Psoas muscle (tissue), 8 donors: ENCODE data around the gene CSPG5. TPM values are rescaled to one million over a fixed set of nuclear protein-coding genes. Genes with fewer than 3 reads are reported as not detected.

Source experiments
- ATAC-seq, 4 donors: fragments of 200-7000 bp; cut with Tn5 transposase; one replicate each; pipeline ENCODE4 v1.9.1; 2020; ENCODE audit warnings: moderate library complexity in 3 of 4, mild to moderate bottlenecking in 2 of 4
- DNase-seq, 2 donors: peaks; one replicate each; pipeline ENCODE4 v3.0.0-alpha.2; 2020
- H3K27ac ChIP-seq: fragments of 200-600 bp; one replicate; pipeline ENCODE4 v1.8.0; 2022
- H3K27me3 ChIP-seq, 3 donors: fragments of 200-600 bp in 1 of 3; one replicate each; pipeline versions ENCODE4 v1.6.1 to v1.8.0; 2013 to 2022; ENCODE audit warnings: low read length in 2 of 3, mild to moderate bottlenecking in 2 of 3, moderate library complexity in 1 of 3; ENCODE audit not compliant: insufficient read depth in 3 of 3
- H3K36me3 ChIP-seq, 2 donors: fragments of 200-600 bp in 1 of 2; one replicate each; pipeline versions ENCODE4 v1.6.1 to v1.8.0; 2013 to 2022; ENCODE audit warnings: low read depth in 1 of 2, mild to moderate bottlenecking in 1 of 2, moderate library complexity in 1 of 2; ENCODE audit not compliant: insufficient read depth in 1 of 2
- H3K4me1 ChIP-seq: fragments of 200-600 bp; one replicate; pipeline ENCODE4 v1.8.0; 2022
- H3K4me3 ChIP-seq: fragments of 200-600 bp; one replicate; pipeline ENCODE4 v1.8.0; 2022; ENCODE audit warnings: mild to moderate bottlenecking
- H3K9me3 ChIP-seq: fragments of 200-600 bp; one replicate; pipeline ENCODE4 v1.8.0; 2022
- WGBS, 3 donors: extraction: QIAGEN DNeasy Blood & Tissue Kit; methylation state at CpG; one replicate each; pipeline versions ENCODE4 v1.1.6 to v1.1.7; 2013; 5-methylcytosine and 5-hydroxymethylcytosine counted together
- intact Hi-C, 2 donors: fragments of 100-400 bp; cut with DNase I; formaldehyde crosslinking; loops; one replicate each; pipeline versions ENCODE4 v1.11.0 to v1.14.2; 2022
- polyA plus RNA-seq, 3 donors: library from polyadenylated mRNA; stranded (reverse); fragments of 200-250 nt; gene quantifications; one replicate each; pipeline ENCODE4 v1.2.3, GENCODE V29; 2013
- total RNA-seq, 4 donors: library from RNA; stranded (reverse); fragmentation: NEBNext Ultra II Directional in 2 of 4; extraction: Animal tissue kit (Norgen Biotek cat#: 25700) in 2 of 4; gene quantifications; one replicate each; pipeline versions ENCODE4 v1.2.1 to v1.2.4, GENCODE V29; 2021 to 2023
- TF ChIP-seq, protein P1 (sequence below): fragments of 200-600 bp; IDR thresholded peaks from one replicate; pipeline ENCODE4 v1.8.0; 2022; ENCODE audit warnings: antibody characterized with exemption
- donor health status: healthy with polysubstance abuse.
- donor health status: DM: no; HTN: no; CAD: no; lungs with moderate emphysema.
- donor health status: Bipolar disorder and iron deficiency.
- donor health status: healthy.
- donor health status: DM: yes; HTN: yes; CAD: no.
- donor health status: DM: no; HTN: no; CAD: no.
- donor health status: DM: no; HTN: no; CAD: no.
- donor health status: DM: yes; HTN: yes; CAD: no.

Gene CSPG5
- total and polyA plus RNA-seq, 7 donors, result 0.18 to 1.1 (median 0.28) TPM; not detected in 1

DNA sequence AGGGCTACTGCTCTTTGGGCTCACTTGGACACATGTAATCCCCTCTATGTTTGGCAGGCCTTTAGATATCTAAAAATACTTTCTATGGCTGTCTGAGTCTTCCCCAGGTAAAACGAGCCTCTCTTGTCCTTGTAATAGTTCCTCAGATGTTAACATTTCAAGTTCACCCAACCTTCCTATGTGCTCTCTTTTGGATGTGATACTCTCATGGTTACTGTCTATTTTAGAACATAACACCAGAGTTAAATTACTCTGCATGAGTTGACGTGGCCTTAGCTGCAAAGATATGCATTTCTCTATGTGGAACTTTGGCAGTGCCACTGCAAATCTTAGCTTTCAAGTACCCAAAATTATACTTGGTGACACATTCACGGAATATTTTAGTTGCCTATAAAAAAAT lies 31.9 kb upstream of the CSPG5 start:
- no peak overlapping the region for H3K4me3 ChIP-seq
- H3K27me3 ChIP-seq, result no peaks in the 10 kb centered on the region
- H3K4me1 ChIP-seq, result peaks cover 35% of the 10 kb centered on the region
- ATAC-seq (peak; percentile 54 to 84 (median 76)), DNase-seq (no peak)
- 30 to 39% (median 33%) methylated on average over 3 of the region's 3 CpGs for WGBS, 3 donors
- H3K27ac ChIP-seq, result peak overlapping the region; percentile 25
- TF ChIP-seq, protein P1, sequence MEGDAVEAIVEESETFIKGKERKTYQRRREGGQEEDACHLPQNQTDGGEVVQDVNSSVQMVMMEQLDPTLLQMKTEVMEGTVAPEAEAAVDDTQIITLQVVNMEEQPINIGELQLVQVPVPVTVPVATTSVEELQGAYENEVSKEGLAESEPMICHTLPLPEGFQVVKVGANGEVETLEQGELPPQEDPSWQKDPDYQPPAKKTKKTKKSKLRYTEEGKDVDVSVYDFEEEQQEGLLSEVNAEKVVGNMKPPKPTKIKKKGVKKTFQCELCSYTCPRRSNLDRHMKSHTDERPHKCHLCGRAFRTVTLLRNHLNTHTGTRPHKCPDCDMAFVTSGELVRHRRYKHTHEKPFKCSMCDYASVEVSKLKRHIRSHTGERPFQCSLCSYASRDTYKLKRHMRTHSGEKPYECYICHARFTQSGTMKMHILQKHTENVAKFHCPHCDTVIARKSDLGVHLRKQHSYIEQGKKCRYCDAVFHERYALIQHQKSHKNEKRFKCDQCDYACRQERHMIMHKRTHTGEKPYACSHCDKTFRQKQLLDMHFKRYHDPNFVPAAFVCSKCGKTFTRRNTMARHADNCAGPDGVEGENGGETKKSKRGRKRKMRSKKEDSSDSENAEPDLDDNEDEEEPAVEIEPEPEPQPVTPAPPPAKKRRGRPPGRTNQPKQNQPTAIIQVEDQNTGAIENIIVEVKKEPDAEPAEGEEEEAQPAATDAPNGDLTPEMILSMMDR, result no peak
- peaks cover 0 to 45% of the 10 kb centered on the region in 2 donors for H3K36me3 ChIP-seq
- H3K9me3 ChIP-seq, result no peaks in the 10 kb centered on the region
- intact Hi-C loops, result loop anchor here in 1 of 2 donors (5.0 kb wide), 1 partner anchor 37 kb away; no protein-coding TSS in a partner anchor

DNA sequence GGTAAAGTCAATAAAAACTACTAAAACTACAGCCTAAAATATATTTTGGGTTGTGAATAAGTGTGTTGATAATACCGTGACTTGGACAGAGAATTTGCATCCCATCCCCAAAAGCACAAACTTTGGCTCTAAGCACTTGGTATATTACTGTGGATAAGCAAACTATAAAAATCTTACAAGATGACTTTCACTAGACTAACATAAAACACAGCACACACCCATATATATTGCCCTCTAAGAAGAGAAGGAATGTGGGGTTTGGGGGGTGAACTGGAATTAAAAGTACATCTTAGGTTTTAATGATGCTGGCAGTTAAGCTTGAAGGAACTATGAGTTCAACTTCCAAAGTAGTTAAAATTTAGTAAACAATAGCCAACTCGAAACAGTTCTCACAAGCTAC lies 28.7 kb upstream of the CSPG5 start:
- intact Hi-C loops, result no loop called here
- Histone ChIP-seq H3K4me3 (no peak overlapping the region), H3K4me1 (peaks cover 26% of the 10 kb centered on the region), H3K36me3 (peaks cover 3 to 48% of the 10 kb centered on the region in 2 donors), H3K9me3 (no peaks in the 10 kb centered on the region), H3K27ac (no peak overlapping the region), H3K27me3 (no peaks in the 10 kb centered on the region)
- TF ChIP-seq, protein P1, result no peak
- no peak for DNase-seq
- ATAC-seq, result no peak
- WGBS, 3 donors, result 89 to 95% (median 90%) methylated on average over 2 of the region's 2 CpGs

DNA sequence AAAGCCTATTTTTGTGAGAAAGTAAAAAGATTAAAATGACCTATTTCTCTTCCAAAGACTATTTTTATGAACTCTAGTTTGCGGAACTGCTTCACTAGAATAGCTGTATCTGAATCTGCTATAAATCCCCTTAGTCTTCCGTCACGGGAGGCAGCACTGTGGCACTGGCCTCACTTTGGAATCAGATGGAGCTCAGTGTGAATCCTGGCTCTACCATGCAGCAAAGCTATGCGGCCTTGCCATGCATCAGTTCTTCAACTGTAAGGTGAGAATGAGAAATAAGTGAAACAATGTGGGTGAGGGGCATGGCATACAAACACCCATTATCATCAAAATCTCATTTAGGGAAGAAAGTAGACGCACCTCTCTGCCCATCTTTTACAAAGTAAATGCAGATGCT lies 27.5 kb upstream of the CSPG5 start:
- H3K4me1 ChIP-seq, result peaks cover 14% of the 10 kb centered on the region
- no peak overlapping the region for H3K4me3 ChIP-seq
- TF ChIP-seq, protein P1, result no peak
- no peaks in the 10 kb centered on the region for H3K9me3 ChIP-seq
- peaks cover 3 to 48% of the 10 kb centered on the region in 2 donors for H3K36me3 ChIP-seq
- DNase-seq, result no peak
- no peaks in the 10 kb centered on the region for H3K27me3 ChIP-seq
- WGBS, 3 donors, result 80 to 90% (median 81%) methylated on average over 5 of the region's 5 CpGs
- intact Hi-C loops, result no loop called here
- ATAC-seq, result no peak
- H3K27ac ChIP-seq, result no peak overlapping the region

DNA sequence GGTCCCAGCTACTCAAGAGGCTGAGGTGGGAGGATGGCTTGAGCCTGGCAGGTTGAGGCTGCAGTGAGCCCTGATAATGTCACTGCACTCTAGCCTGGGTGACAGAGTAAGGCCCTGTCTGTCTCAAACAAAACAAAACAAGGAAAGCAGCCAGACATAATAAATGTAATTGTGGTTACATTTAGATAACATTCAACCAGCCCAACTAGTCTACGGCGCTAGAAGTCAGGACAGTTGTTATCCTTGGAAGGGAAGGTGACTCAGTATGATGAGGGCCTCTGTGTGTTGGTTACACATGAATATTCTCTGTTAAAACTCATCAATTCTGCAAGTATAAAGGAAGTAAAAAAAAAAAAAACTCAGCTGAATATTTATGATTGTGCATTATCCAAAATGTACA lies 27.0 kb upstream of the CSPG5 start:
- TF ChIP-seq, protein P1, result no peak
- no peak overlapping the region for H3K4me3 ChIP-seq
- WGBS, 3 donors, result 25 to 68% (median 67%) methylated on average over 2 of the region's 2 CpGs
- peaks cover 9% of the 10 kb centered on the region for H3K4me1 ChIP-seq
- ATAC-seq, result no peak
- no peak overlapping the region for H3K27ac ChIP-seq
- H3K36me3 ChIP-seq, result peaks cover 3 to 48% of the 10 kb centered on the region in 2 donors
- intact Hi-C loops, result no loop called here
- DNase-seq, result no peak
- H3K27me3 ChIP-seq, result no peaks in the 10 kb centered on the region
- no peaks in the 10 kb centered on the region for H3K9me3 ChIP-seq

DNA sequence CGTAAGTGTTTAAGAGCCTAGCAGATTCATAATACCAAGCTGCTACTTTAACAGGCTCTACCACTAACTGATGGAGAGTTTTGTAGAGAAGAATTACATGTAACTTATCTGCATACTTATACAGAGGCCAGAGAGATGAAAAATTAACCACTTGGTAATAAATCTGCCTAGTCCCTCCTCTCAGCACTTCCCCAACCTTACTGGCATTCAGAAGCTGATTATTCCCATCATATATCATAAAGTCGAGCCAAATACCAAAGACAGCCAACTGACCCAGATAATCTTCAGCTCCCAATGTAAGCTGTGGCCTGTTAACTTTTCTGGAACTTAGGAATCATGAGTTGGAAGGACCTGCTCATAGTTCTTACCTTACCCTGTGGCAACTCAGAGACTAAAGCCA lies 25.5 kb upstream of the CSPG5 start:
- Histone ChIP-seq H3K27me3 (no peaks in the 10 kb centered on the region), H3K9me3 (no peaks in the 10 kb centered on the region), H3K4me3 (no peak overlapping the region), H3K36me3 (peaks cover 3 to 50% of the 10 kb centered on the region in 2 donors), H3K27ac (no peak overlapping the region), H3K4me1 (no peaks in the 10 kb centered on the region)
- ATAC-seq (peak in 1 of 4 donors; percentile 57), DNase-seq (no peak)
- TF ChIP-seq, protein P1, result no peak
- 37 to 71% (median 46%) methylated on average over 2 of the region's 2 CpGs for WGBS, 3 donors
- intact Hi-C loops, result no loop called here
